Measurements from ENCODE around the gene BAMBI. TPM values are rescaled to one million over a fixed set of nuclear protein-coding genes. Genes with fewer than 3 reads are reported as not detected.

BAMBI gene
- total and polyA plus RNA-seq, 10 of the 15 experiments (the other 5 are each of a cell fraction or from before 2014, with no cell fraction given), result 0.03 to 0.18 (median 0.09) TPM; not detected in 6

GRCh38 chr10:28710202-28710886, 33.0 kb downstream of the BAMBI start:
- POLR2A ChIA-PET, result no interaction called here
- RAD21 ChIA-PET (ENCODE audit: unreplicated experiment), result no interaction called here
- in situ Hi-C loops (cut with MboI), result no loop called here
- TF ChIP-seq RBBP5 (conservative IDR thresholded peaks at IDR 0.05), result no peak
- no peak for TF ChIP-seq CTCF (IDR thresholded peaks at IDR 0.05 in 2 of 3, conservative IDR thresholded peaks at IDR 0.05 in 1 of 3; ENCODE audit: control insufficient read depth in 2 of 3, extremely low read depth in 1 of 3, insufficient read depth in 1 of 3, low read depth in 3 of 3, low read length in 3 of 3)
- no peak for TF ChIP-seq NFXL1 (IDR thresholded peaks at IDR 0.05; ENCODE audit: borderline replicate concordance)
- TF ChIP-seq CUX1 (IDR thresholded peaks at IDR 0.05; ENCODE audit: insufficient replicate concordance, low read depth, low read length), result no peak
- no peak for TF ChIP-seq RAD51 (IDR thresholded peaks at IDR 0.05)
- no peak for TF ChIP-seq CBFB (IDR thresholded peaks at IDR 0.05; ENCODE audit: low read depth)
- no peak for TF ChIP-seq ZBTB4 (CRISPR knock-in tag; IDR thresholded peaks at IDR 0.05)
- TF ChIP-seq, protein P1, sequence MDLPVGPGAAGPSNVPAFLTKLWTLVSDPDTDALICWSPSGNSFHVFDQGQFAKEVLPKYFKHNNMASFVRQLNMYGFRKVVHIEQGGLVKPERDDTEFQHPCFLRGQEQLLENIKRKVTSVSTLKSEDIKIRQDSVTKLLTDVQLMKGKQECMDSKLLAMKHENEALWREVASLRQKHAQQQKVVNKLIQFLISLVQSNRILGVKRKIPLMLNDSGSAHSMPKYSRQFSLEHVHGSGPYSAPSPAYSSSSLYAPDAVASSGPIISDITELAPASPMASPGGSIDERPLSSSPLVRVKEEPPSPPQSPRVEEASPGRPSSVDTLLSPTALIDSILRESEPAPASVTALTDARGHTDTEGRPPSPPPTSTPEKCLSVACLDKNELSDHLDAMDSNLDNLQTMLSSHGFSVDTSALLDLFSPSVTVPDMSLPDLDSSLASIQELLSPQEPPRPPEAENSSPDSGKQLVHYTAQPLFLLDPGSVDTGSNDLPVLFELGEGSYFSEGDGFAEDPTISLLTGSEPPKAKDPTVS (IDR thresholded peaks at IDR 0.05; ENCODE audit: low read depth, low read length), result no peak
- TF ChIP-seq NR2C1 (IDR thresholded peaks at IDR 0.05), result no peak
- no peak for TF ChIP-seq MTA2 (IDR thresholded peaks at IDR 0.05; ENCODE audit: low read depth)
- no peak for TF ChIP-seq TARDBP (IDR thresholded peaks at IDR 0.05; ENCODE audit: borderline replicate concordance)
- no peak for TF ChIP-seq SMAD1 (IDR thresholded peaks at IDR 0.05; ENCODE audit: low read depth, partially characterized antibody)

More at GRCh38 chr10:28710202-28710886, 33.0 kb downstream of the BAMBI start:
- Histone ChIP-seq H2AFZ (ENCODE audit: control insufficient read depth, low read depth, low read length) (no peak overlapping the region), H3K36me3 (ENCODE audit: control insufficient read depth in 2 of 2, insufficient read depth in 2 of 2, low read length in 1 of 2) (no peaks in the 10 kb centered on the region), H3K4me2 (ENCODE audit: control insufficient read depth, insufficient read depth) (no peak overlapping the region), H4K20me1 (ENCODE audit: control insufficient read depth, insufficient read depth) (no peaks in the 10 kb centered on the region), H3K27me3 (replicated peaks in 1 of 2; ENCODE audit: control insufficient read depth in 2 of 2, insufficient read depth in 2 of 2, low read length in 1 of 2) (no peaks in the 10 kb centered on the region), H3K9me3 (replicated peaks; ENCODE audit: control insufficient read depth, insufficient read depth, low read length) (no peaks in the 10 kb centered on the region), H3K27ac (ENCODE audit: control insufficient read depth, insufficient read depth) (no peak overlapping the region), H3K9ac (ENCODE audit: control insufficient read depth, insufficient read depth, low read length) (no peak overlapping the region), H3K4me3 (no peak overlapping the region), H3K4me1 (ENCODE audit: control insufficient read depth, insufficient read depth, low read length) (no peaks in the 10 kb centered on the region), H3K79me2 (ENCODE audit: control insufficient read depth, insufficient read depth, low read length) (no peaks in the 10 kb centered on the region)
- no TSS peak for BruUV-seq (replicated peaks)
- no peak for FAIRE-seq
- no peak for DNase-seq (ENCODE audit: low read depth, low spot score)
- ChIA-PET SMC1A (ENCODE audit: uncharacterized antibody, unreplicated experiment) (no interaction called here), CTCF (no interaction called here)
- intact Hi-C loops (cut with micrococcal nuclease; ENCODE audit: unreplicated experiment), result no loop called here
- 28% methylated on average over 6 of the region's 6 CpGs for WGBS (ENCODE audit: insufficient coverage, insufficient replicate concordance, low lambda C conversion rate, missing lambda C conversion rate)
- no peak for ATAC-seq

Data from GM12878 (cell line).